IPS-18c (cell line): ENCODE data around the gene CES3.
"Not testable (repeated sequence)": the region's sequence is repeated elsewhere in the genome, so short reads cannot be mapped to it uniquely, and the experiment has no call there.

Source experiments
- H3K4me3 ChIP-seq: 2 replicates; pipeline ENCODE4 v1.7.0; 2013; ENCODE audit warnings: low read depth, mild to moderate bottlenecking, low read length, moderate library complexity; ENCODE audit not compliant: insufficient read depth
- H3K9me3 ChIP-seq: one replicate; pipeline ENCODE4 v1.6.1; 2013; ENCODE audit warnings: mild to moderate bottlenecking, low read length, moderate library complexity; ENCODE audit not compliant: control insufficient read depth, insufficient read depth

The CES3 gene

DNA sequence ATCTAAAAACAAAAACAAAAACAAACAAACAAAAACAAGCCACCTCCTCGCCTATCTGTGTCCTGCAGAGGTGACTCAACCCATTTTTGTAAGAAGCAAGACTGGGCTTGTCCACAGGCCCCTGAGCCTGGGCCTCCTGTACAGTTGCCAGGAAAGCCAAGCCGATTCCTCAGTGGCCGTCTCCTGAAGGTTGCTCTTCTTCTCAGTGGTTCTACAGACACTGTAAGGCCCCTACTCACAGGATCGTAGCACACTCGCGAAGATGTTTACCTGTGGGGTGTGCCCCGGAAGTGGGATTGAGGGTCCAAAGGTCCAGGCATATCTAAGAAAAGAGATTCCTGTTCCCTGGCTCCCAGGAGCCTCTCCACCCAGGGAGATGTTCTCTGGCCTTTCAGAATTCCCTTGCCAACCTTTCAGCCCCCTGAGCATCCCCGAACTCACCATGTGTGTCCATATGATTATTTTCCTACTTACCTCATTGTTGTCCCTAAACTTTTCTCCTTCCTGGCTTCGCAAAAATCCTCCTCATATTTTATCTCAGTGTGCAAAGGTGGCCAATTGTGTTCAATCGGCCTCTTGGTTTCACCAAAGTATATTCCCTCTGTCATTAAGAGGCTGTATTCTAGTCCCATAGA, 7.5 kb upstream of the CES3 start:
- Histone ChIP-seq H3K9me3 (no peaks in the 10 kb centered on the region), H3K4me3 (no peak overlapping the region)

DNA sequence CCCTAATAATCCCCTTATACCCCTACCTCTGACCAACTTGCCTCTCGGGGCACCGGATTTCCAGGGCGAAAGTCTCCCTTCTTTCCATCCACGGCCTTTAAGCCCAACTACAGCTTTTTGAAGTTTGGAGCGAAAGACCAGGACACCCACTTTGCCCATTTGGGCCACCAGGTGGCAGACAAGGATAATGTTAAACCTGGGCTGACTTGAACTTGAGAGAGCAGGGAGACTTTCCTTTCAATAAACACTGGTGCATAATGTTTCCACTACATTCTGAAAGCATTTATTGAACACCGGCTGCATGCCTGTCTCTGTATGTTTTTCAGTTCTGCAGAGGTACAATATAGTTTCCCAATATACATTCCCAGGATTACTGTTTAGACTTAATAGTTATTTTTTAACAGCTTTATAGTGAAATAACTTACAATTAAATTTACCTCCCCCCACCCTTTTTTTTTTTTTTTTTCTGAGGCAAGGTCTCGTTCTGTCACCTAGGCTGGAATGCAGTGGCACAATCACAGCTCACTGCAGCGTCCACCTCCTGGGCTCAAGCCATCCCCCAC, 6.9 kb upstream of the CES3 start:
- Histone ChIP-seq H3K9me3 (no peaks in the 10 kb centered on the region), H3K4me3 (no peak overlapping the region)

DNA sequence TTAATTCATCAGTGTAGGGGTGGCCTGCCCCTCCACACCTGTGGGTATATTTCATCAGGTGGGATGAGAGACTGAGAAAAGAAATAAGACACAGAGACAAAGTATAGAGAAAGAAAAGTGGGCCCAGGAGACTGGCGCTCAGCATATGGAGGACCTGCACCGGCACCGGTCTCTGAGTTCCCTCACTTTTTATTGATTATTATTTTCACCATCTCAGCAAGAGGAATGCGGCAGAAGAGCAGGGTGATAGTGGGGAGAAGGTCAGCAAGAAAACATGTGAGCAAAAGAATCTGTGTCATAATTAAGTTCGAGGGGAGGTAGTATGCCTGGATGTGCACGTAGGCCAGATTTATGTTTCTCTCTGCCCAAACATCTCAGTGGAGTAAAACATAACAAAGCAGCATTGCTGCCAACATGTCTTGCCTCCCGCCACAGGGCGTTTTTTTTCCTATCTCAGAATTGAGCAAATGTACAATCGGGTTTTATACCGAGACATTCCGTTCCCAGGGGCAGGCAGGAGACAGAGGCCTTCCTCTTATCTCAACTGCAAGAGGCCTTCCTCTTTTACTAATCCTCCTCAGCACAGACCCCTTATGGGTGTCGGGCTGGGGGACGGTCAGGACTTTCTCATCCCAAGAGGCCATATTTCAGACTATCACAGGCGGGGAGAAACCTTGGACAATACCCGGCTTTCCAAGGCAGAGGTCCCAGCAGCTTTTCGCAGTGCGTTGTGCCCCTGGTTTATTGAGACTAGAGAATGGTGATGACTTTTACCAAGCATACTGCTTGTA, 5.5 kb upstream of the CES3 start:
- not testable (repeated sequence) for H3K9me3 ChIP-seq, H3K4me3 ChIP-seq

DNA sequence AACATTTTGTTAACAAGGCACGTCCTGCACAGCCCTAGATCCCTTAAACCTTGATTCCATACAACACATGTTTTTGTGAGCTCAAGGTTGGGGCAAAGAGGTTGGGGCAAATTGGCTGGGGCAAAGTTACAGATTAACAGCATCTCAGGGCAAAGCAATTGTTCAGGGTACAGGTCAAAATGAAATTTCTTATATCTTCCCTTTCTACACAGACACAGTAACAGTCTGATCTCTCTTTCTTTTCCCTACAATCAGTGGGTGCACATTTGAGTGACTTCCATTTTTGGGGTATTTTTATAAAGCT, 5.0 kb upstream of the CES3 start:
- not testable (repeated sequence) for H3K4me3 ChIP-seq, H3K9me3 ChIP-seq

DNA sequence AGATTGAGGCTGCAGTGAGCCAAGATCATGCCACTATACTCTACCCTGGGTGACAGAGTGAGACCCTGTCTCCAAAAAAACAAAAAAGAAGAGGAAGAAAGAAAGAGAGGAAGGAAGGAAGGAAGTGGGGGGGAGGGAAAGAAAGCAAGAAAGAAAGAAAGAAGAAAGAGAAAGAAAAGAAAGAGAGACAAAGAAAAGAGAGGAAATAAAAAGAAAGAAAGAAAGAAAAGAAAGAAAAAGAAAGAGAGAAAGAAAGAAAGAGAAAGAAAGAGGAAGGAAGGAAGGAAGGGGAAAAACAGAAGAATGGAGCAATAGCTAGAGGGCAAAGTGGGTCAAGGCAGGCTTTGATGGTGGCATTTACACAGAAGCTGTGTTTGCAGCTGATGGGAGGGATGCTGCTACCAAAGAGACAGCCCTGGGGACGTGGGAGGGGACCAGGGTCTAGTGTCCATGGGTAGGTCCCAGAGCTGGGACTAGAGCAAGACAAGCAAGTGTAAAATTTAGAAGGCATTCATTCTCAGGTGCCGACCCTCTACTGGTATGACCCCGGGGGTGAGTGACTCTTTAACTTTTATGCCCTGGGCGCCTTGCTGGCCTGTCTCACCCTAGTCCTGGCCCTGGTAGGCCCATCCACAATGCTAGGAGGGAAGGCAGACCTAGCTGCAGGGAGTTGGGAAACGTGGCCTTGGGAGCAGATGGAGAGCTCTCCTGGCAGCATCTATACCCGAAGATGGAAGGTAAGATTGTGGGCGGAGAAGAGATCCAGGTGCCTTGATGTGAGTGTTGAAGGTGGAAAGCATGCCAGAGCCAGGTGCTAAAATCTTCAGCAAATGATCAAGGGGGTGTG, 2.0 kb upstream of the CES3 start:
- Histone ChIP-seq H3K4me3 (no peak overlapping the region), H3K9me3 (no peaks in the 10 kb centered on the region)

DNA sequence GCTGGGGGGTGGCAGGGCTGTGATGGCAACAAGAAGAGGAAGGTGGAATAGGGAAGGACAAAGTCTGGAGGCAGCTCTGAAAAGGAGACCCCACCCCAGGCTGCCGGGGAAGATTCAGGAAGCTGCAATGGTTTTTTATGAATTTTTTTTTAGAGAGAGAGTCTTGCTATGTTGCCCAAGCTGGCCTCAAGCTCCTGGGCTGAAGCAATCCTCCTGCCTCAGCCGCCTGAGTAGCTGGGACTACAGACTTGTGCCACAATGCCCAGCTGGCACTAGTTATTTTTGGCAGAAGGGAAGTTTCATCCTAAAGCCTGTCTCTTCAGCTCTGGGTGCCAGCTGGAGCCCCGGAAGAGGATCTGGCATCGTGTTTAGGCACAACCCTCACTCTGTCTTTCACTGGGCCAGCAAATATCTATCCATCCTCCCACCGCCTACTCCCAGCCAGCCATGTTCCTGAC, 1.3 kb upstream of the CES3 start:
- H3K9me3 ChIP-seq: no peaks in the 10 kb centered on the region
- H3K4me3 ChIP-seq: no peak overlapping the region

DNA sequence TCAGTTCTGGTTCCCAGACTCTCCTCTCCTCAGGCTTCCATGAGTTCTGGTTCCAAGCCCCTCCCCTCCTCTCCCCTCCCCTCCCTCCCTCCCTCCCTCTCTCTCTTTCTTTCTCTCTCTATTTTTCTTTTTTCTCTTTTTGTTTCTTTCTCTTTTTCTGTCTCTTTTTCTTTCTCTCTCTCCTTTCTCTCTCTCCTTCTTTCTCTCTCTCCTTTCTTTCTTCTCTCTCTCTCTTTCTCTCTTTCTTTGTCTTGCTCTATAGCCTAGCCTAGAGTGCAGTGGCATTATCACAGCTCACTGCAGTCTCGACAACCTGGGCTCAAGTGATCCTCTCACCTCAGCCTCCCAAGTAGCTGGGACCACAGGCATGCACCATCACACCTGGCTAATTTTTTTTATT, 796 bp upstream of the CES3 start:
- Histone ChIP-seq H3K4me3 (no peak overlapping the region), H3K9me3 (no peaks in the 10 kb centered on the region)

DNA sequence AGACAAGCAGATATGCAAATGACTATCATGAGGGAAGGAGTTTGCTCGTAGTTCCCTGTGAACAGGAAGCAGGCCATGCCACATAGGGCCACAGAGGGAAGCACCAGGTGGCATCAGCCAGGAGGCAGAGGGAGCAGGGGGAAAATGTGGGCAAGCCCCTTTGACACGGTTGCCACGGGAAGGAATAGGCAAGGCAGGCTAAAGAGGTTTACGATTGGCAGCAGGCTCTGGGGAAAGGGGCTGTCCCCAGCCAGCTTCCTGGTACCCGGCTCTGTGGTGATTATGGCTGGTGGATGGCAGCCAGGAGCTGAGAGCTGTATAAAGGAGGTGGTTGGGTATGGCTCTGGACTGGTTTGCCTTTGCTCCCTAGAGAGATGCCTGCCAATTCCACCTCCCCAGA, 848 bp downstream of the CES3 start:
- Histone ChIP-seq H3K4me3 (no peak overlapping the region), H3K9me3 (no peaks in the 10 kb centered on the region)

DNA sequence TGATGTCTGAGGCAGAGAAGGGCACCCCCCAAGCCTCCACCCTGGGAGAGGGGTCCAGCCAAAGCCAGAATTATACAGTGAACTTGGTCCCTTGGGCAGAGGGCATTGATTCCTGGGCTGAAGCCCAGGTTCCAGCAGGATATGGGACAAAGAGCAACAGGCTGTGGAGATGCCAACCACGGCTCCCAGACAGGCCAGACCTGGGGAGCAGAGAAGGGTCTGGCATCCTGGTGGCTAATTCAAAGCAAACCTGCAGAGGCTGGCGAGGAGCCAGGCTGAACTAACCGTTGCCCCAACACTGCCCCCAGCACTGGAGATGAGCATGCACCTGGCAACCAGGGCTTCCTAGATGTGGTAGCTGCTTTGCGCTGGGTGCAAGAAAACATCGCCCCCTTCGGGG, 3.0 kb downstream of the CES3 start:
- Histone ChIP-seq H3K9me3 (no peaks in the 10 kb centered on the region), H3K4me3 (no peak overlapping the region)

DNA sequence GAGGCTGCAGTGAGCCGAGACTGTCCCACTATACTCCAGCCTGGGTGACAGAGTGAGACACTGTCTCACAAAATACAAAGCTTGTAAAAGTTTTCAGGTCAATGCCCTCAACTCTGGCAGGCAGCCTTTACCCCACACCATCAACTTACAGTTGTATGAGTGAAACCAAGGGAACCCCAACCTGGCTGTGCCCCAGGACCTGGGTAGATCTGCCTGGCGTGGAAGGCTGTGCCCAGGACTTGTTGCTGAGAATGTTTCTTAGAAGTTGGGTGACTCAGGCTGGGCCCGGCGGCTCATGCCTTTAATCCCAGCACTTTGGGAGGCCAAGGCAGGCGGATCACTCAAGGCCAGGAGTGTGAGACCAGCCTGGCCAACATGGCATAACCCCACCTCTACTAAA, 7.8 kb downstream of the CES3 start:
- Histone ChIP-seq H3K9me3 (no peaks in the 10 kb centered on the region), H3K4me3 (no peak overlapping the region)

DNA sequence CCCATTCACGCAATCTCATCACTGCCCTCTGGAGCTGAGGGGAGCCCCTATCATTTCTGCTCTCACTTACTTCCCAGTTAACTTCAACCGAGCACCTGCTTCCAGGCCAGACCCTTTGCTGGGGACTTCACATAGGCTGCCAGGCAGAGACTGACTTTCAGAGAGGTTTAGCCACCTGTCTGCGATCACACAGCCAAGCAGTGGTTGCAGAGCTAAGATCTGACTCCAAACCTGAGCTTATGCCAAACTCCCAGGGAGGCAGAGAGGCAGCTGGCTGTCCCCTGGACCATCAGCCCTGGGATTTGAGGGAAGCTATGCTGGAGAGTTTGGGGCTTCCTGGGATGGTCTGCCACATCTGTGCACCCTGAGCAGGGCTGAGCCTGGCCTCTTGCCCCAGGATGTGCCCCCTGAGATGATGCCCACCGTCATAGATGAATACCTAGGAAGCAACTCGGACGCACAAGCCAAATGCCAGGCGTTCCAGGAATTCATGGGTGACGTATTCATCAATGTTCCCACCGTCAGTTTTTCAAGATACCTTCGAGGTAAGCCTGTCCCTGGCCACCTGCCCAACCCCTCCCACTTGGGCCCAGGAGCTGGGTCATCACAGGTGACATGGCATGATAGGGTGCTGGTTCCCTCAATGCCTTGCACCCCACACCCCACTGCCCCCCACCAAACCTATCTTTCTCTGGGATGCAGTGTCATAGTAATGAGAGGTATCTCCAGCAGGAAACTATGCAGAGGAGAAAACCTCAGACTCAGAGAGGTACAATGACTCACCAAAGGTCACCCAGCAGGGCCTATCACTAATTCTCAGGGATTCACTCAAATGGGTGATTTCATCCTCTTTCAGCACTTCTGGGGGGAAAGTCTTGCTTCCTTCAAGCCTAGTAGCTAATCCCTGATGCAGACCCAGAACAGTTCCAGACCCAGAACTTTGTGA, 10.0 kb downstream of the CES3 start:
- H3K9me3 ChIP-seq: no peaks in the 10 kb centered on the region
- H3K4me3 ChIP-seq: no peak overlapping the region

DNA sequence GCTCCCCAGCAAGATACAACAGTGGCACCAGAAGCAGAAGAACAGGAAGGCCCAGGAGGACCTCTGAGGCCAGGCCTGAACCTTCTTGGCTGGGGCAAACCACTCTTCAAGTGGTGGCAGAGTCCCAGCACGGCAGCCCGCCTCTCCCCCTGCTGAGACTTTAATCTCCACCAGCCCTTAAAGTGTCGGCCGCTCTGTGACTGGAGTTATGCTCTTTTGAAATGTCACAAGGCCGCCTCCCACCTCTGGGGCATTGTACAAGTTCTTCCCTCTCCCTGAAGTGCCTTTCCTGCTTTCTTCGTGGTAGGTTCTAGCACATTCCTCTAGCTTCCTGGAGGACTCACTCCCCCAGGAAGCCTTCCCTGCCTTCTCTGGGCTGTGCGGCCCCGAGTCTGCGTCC, 11.9 kb downstream of the CES3 start:
- Histone ChIP-seq H3K4me3 (no peak overlapping the region), H3K9me3 (no peaks in the 10 kb centered on the region)

DNA sequence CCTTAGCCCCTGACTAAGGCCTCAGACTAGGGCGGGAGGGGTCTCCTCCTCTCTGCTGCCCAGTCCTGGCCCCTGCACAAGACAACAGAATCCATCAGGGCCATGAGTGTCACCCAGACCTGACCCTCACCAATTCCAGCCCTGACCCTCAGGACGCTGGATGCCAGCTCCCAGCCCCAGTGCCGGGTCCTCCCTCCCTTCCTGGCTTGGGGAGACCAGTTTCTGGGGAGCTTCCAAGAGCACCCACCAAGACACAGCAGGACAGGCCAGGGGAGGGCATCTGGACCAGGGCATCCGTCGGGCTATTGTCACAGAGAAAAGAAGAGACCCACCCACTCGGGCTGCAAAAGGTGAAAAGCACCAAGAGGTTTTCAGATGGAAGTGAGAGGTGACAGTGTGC, 12.7 kb downstream of the CES3 start:
- no peak overlapping the region for H3K4me3 ChIP-seq

DNA sequence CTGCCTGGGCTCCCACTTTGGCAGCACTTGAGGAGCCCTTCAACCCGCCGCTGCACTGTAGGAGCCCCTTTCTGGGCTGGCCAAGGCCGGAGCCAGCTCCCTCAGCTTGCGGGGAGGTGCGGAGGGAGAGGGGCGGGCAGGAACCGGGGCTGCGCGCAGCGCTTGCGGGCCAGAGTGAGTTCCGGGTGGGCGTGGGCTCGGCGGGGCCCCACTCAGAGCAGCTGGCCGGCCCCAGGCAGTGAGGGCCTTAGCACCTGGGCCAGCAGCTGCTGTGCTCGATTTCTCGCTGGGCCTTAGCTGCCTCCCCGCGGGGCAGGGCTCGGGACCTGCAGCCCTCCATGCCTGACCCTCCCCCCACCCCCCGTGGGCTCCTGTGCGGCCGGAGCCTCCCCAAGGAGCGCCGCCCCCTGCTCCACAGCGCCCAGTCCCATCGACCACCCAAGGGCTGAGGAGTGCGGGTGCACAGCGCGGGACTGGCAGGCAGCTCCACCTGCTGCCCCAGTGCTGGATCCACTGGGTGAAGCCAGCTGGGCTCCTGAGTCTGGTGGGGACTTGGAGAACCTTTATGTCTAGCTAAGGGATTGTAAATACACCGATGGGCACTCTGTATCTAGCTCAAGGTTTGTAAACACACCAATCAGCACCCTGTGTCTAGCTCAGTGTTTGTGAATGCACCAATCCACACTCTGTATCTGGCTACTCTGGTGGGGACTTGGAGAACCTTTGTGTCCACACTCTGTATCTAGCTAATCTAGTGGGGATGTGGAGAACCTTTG, 13.3 kb downstream of the CES3 start:
- not testable (repeated sequence) for H3K9me3 ChIP-seq, H3K4me3 ChIP-seq

More for the DNA sequence above, 12.7 kb downstream of the CES3 start:
- no peaks in the 10 kb centered on the region for H3K9me3 ChIP-seq

DNA sequence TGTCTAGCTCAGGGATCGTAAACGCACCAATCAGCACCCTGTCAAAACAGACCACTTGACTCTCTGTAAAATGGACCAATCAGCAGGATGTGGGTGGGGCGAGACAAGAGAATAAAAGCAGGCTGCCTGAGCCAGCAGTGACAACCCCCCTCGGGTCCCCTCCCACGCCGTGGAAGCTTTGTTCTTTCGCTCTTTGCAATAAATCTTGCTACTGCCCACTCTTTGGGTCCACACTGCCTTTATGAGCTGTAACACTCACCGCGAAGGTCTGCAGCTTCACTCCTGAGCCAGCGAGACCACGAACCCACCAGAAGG, 13.8 kb downstream of the CES3 start:
- not testable (repeated sequence) for H3K9me3 ChIP-seq, H3K4me3 ChIP-seq

DNA sequence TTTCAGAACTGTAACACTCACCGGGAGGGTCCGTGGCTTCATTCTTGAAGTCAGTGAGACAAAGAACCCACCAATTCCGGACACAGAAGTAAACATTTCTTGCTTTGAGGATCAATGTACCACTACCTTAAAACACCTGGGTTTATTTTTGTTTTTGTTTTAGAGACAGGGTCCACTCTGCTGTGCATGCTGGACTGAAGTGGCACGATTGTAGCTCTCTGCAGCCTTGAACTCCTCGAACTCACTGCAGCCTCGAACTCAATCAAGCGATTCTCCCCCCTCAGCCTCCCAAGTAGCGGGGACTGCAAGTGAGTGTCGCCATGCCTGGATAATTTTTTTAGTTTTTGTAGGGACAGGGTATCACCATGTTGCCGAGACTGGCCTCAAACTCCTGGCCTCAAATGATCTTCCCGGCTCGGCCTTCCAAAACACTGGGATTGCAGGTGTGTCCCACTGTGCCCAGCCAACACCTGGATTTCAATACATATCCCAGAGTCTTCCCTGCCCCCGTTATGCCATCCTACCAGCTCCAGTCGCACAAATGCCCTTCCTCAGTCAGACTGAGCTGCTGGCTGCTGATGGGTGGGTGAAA, 14.3 kb downstream of the CES3 start:
- no peaks in the 10 kb centered on the region for H3K9me3 ChIP-seq
- H3K4me3 ChIP-seq: no peak overlapping the region
